Liver (tissue), 3 donors: Measurements from ENCODE around the gene SFT2D2.

Experiments used
- FOXA1 ChIP-seq: IDR thresholded peaks from 2 replicates; pipeline ENCODE4 v1.6.1; 2016; ENCODE audit warnings: antibody characterized with exemption
- FOXA2 ChIP-seq: IDR thresholded peaks from 2 replicates; pipeline ENCODE4 v1.6.1; 2016; ENCODE audit warnings: antibody characterized with exemption
- HNF4G ChIP-seq: IDR thresholded peaks from 2 replicates; pipeline ENCODE4 v1.6.1; 2016; ENCODE audit warnings: antibody characterized with exemption
- RAD21 ChIP-seq, 2 donors: IDR thresholded peaks; 2 replicates each; pipeline ENCODE4 v1.6.1; 2016; ENCODE audit warnings: antibody characterized with exemption in 2 of 2, mild to moderate bottlenecking in 2 of 2
- RXRA ChIP-seq, 2 donors: IDR thresholded peaks; 2 replicates each; pipeline ENCODE4 v1.6.1; 2017 to 2018; ENCODE audit warnings: antibody characterized with exemption in 2 of 2, mild to moderate bottlenecking in 1 of 2
- YY1 ChIP-seq: IDR thresholded peaks from 2 replicates; pipeline ENCODE4 v1.6.1; 2016; ENCODE audit warnings: antibody characterized with exemption, mild to moderate bottlenecking
- ZBTB33 ChIP-seq: IDR thresholded peaks from 2 replicates; pipeline ENCODE4 v1.6.1; 2016; ENCODE audit warnings: antibody characterized with exemption
- TF ChIP-seq, protein P1 (sequence below): fragments of 150-350 bp; IDR thresholded peaks from 2 replicates; pipeline ENCODE4 v1.5.1; 2017; ENCODE audit warnings: improper control_type of control experiment, low read depth, low read length; ENCODE audit not compliant: missing input control
- TF ChIP-seq, protein P2 (sequence below): IDR thresholded peaks from 2 replicates; pipeline ENCODE4 v1.6.1; 2016; ENCODE audit warnings: antibody characterized with exemption
- TF ChIP-seq, protein P3 (sequence below): IDR thresholded peaks from 2 replicates; pipeline ENCODE4 v1.6.1; 2016; ENCODE audit warnings: antibody characterized with exemption
- TF ChIP-seq, protein P4 (sequence below): IDR thresholded peaks from 2 replicates; pipeline ENCODE4 v1.6.1; 2016; ENCODE audit warnings: antibody characterized with exemption, mild to moderate bottlenecking
- donor health status: healthy.
- donor health status: healthy.

- TF ChIP-seq, protein P1, sequence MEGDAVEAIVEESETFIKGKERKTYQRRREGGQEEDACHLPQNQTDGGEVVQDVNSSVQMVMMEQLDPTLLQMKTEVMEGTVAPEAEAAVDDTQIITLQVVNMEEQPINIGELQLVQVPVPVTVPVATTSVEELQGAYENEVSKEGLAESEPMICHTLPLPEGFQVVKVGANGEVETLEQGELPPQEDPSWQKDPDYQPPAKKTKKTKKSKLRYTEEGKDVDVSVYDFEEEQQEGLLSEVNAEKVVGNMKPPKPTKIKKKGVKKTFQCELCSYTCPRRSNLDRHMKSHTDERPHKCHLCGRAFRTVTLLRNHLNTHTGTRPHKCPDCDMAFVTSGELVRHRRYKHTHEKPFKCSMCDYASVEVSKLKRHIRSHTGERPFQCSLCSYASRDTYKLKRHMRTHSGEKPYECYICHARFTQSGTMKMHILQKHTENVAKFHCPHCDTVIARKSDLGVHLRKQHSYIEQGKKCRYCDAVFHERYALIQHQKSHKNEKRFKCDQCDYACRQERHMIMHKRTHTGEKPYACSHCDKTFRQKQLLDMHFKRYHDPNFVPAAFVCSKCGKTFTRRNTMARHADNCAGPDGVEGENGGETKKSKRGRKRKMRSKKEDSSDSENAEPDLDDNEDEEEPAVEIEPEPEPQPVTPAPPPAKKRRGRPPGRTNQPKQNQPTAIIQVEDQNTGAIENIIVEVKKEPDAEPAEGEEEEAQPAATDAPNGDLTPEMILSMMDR, result no peak
- TF ChIP-seq RXRA (IDR thresholded peaks at IDR 0.05) (no peak), ZBTB33 (no peak), FOXA1 (no peak), HNF4G (no peak), FOXA2 (no peak), YY1 (no peak), RAD21 (IDR thresholded peaks at IDR 0.05) (no peak)
- TF ChIP-seq, protein P2, sequence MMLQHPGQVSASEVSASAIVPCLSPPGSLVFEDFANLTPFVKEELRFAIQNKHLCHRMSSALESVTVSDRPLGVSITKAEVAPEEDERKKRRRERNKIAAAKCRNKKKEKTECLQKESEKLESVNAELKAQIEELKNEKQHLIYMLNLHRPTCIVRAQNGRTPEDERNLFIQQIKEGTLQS, result no peak
- TF ChIP-seq, protein P3, sequence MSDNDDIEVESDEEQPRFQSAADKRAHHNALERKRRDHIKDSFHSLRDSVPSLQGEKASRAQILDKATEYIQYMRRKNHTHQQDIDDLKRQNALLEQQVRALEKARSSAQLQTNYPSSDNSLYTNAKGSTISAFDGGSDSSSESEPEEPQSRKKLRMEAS, result no peak
- TF ChIP-seq, protein P4, sequence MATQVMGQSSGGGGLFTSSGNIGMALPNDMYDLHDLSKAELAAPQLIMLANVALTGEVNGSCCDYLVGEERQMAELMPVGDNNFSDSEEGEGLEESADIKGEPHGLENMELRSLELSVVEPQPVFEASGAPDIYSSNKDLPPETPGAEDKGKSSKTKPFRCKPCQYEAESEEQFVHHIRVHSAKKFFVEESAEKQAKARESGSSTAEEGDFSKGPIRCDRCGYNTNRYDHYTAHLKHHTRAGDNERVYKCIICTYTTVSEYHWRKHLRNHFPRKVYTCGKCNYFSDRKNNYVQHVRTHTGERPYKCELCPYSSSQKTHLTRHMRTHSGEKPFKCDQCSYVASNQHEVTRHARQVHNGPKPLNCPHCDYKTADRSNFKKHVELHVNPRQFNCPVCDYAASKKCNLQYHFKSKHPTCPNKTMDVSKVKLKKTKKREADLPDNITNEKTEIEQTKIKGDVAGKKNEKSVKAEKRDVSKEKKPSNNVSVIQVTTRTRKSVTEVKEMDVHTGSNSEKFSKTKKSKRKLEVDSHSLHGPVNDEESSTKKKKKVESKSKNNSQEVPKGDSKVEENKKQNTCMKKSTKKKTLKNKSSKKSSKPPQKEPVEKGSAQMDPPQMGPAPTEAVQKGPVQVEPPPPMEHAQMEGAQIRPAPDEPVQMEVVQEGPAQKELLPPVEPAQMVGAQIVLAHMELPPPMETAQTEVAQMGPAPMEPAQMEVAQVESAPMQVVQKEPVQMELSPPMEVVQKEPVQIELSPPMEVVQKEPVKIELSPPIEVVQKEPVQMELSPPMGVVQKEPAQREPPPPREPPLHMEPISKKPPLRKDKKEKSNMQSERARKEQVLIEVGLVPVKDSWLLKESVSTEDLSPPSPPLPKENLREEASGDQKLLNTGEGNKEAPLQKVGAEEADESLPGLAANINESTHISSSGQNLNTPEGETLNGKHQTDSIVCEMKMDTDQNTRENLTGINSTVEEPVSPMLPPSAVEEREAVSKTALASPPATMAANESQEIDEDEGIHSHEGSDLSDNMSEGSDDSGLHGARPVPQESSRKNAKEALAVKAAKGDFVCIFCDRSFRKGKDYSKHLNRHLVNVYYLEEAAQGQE, result no peak
These were observed 65.5 kb downstream of the SFT2D2 start for GRCh38 chr1:168291222-168291837.
